ENCODE measurements around the gene LDB3.
"Not testable (repeated sequence)": the region's sequence is repeated elsewhere in the genome, so short reads cannot be mapped to it uniquely, and the experiment has no call there.

The LDB3 gene, protein sequence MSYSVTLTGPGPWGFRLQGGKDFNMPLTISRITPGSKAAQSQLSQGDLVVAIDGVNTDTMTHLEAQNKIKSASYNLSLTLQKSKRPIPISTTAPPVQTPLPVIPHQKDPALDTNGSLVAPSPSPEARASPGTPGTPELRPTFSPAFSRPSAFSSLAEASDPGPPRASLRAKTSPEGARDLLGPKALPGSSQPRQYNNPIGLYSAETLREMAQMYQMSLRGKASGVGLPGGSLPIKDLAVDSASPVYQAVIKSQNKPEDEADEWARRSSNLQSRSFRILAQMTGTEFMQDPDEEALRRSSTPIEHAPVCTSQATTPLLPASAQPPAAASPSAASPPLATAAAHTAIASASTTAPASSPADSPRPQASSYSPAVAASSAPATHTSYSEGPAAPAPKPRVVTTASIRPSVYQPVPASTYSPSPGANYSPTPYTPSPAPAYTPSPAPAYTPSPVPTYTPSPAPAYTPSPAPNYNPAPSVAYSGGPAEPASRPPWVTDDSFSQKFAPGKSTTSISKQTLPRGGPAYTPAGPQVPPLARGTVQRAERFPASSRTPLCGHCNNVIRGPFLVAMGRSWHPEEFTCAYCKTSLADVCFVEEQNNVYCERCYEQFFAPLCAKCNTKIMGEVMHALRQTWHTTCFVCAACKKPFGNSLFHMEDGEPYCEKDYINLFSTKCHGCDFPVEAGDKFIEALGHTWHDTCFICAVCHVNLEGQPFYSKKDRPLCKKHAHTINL

GRCh38 chr10:86668297-86669165 is at the start of gene LDB3:
Gene LDB3, plus strand, starts transcription at chr10:86668511. Its CDS starts 181 bp downstream, at chr10:86668692.
- no peak for DNase-seq

- DNase-seq, result no peak
Observed at GRCh38 chr10:86628311-86628710, 40.0 kb upstream of the LDB3 start.

GRCh38 chr10:86630079-86630478 is 38.2 kb upstream of the LDB3 start:
- DNase-seq, result no peak

DNA sequence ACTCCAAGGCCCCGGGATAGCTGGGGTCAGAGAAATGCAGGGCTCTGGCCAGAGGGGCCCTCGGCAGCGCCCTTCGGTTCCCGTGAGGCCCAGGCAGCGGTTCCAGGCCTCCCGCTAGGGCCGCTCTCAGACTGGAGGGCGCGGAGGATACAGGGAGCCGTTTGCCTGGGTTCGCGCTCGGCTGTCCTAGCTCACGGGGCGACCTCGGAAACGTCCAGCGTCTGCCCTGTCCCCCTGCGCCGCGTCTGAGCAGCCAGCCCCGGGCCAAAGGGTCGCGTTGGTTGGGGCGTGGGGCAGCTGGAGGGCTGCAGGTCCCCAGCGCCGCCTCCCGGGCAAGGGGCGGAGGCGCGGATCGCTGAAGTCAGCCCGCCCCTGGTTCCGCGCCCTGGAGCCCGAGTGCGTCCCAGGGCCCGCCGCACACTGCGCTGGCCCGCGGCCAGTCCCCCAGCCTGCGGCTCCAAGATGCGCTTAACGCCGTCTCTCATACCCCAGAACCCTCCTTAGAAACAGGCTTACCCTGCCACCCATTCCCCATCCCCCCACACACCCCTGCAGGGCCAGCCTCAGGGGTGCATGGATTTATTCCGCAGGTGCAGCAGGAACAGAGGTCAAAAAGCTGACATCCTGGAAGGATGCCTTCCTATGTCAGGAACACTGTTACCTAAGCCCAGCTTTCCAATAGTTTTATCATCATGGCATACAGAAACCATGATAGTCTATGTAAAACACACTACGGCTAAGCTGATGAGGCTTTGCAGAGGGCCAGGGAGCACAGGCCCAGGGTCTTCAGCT is 36.1 kb upstream of the LDB3 start:
- DNase-seq, result no peak

DNA sequence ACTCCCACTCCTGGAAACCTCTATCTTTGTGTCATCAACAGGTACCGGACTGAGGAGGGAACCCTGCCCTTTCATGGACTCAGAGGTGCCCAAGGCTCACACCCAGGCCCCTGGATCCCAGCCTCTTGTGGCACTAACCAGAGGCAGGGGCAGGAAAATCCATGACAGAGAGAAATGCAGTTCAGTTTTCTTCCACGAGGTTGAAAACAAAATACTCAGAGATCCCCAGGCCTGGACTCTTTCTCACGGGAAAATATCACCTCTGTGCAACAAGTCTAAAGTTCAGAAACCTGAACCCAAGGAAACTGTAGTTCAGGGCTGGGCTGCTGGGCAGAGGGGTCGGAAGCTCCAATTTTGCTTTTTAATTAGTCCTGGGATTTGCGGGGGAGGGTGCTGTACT is 35.4 kb upstream of the LDB3 start:
- no peak for DNase-seq

- no peak for DNase-seq
Observed at GRCh38 chr10:86635402-86635801, 32.9 kb upstream of the LDB3 start.

DNA sequence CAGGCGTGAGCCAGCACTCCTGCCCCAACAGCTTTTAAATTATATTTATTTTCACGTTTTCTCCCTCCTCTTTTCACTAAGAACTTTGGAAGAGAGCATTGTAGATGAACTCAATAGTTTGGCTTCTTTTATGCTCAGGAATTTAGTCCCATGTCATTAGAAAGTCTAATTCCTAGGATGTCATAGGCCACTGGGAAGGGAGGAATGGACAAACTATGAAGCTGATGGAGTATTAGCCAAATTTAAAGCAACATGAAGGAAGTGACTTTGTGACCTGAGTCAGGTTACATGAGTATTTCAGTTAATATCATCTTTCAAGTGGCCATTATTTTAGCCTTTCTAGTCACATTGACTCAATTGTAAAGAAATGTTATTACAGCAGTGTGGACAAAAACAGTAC is 32.0 kb upstream of the LDB3 start:
- no peak for DNase-seq

GRCh38 chr10:86642021-86642420 is 26.3 kb upstream of the LDB3 start:
- DNase-seq, result no peak

DNA sequence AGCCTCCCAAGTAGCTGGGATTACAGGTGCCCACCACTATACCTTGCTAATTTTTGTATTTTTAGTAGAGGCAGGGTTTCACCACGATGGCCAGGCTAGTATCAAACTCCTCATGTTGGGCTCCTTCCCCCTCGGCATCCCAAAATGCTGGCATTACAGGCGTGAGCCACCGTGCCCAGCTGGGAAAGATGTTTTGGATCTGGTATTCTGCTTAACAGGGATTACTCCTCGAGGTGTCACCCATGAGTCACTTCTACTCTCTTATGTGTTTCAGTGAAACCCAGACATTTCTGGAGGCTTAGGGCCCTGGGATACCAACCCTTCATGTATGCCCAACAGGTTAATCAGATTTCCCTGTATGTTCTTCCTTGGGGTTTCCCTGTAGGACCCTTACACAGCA is 25.8 kb upstream of the LDB3 start:
- no peak for DNase-seq

- no peak for DNase-seq
Observed at GRCh38 chr10:86644152-86644793, 24.0 kb upstream of the LDB3 start.

DNA sequence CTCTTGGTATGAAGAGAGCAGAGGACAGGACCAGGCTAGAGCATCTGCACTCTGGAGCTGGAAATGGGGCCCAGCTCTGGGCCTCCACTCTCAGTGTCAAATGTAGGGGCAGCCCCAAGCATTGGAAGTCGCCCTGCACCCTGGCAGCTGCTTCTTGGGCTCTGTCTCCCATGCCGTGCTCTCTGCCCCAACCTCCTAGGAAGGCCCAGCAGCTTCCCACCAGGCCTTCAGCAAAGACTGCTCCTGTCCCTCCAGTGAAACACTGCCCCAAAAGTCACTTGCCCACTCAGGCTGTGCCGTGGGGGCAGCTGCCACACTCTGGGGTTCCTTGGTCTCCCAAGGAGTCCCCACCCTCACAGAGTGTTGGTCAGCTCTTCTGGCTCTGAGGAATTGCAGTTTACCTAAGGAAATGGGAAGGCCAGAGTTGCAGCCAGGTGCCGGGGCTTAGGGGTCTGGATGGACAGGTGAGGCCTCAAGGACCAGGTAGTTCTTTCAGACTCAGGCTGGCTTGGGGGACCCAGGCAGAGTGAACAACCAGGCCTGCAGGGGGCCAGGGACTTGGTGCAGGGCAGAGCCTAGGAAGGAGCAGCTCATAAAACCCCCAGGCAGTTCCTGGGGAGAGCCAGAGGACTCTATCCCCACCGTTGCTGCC is 23.4 kb upstream of the LDB3 start:
- no peak for DNase-seq

- DNase-seq, result not testable (repeated sequence)
Observed at GRCh38 chr10:86645621-86646165, 22.6 kb upstream of the LDB3 start.

- no peak for DNase-seq
Observed at GRCh38 chr10:86646532-86646931, 21.8 kb upstream of the LDB3 start.

DNA sequence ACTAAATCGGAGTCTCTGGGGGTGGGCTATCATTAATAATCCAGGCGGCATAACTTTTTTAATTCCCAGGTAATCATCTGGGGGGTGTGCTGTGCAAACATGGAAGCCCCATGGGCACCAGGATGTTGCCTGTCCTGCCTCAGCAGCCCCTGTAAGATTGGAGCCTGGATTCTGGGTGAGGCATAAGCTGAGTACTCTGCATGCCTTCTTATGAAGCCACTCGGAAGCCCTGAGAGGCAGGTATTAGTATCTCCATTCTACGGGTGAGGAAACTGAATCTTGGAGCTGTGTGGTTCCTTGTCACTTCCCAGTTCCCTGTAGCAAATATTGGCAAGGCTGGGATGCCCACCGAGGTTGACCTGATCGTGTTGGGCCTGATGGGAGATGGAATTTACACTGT is 21.4 kb upstream of the LDB3 start:
- no peak for DNase-seq

DNA sequence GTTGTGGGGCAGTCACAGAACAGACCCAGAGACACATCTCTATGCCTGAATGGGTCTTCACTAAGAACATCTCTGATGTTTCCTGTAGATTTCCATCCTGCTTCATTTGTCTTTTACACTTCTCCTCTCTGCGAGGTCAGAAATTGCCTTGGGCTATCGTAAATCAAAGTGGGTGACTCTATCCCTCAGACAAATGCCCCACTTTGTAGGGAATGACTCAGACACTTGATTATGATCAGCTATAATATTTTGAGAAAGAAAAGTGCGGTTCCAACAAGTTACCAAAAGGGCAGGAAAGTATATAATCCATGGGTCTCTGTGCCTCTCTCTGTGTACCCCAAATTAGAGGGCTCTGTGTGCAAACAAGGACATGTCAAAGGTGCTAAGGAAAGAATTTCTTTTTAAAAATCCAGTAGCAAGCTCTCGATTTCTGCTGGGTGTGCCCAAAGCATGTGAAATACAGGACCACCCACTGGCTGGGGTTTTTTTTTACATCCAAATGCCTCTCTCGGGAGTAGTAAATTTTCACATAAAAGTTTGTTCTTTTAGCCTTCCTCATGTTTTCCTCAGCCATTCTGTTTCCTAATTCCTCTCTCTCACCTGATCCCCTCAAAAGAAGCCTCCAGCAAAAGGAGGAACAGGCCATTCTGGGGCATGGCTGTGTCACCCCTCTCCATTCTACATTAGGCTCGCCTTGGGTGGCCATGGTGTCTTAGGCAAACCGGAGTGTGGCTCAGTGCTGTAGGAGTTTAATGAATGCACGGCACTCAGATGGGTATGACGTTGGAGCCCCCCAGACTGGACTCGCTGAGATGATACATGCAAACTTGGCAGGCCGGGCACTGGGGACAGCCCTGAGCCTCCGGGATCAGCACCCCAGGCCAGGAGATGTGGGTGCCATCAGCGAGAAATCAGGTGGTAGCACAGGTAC is 20.3 kb upstream of the LDB3 start:
- DNase-seq, result no peak

DNA sequence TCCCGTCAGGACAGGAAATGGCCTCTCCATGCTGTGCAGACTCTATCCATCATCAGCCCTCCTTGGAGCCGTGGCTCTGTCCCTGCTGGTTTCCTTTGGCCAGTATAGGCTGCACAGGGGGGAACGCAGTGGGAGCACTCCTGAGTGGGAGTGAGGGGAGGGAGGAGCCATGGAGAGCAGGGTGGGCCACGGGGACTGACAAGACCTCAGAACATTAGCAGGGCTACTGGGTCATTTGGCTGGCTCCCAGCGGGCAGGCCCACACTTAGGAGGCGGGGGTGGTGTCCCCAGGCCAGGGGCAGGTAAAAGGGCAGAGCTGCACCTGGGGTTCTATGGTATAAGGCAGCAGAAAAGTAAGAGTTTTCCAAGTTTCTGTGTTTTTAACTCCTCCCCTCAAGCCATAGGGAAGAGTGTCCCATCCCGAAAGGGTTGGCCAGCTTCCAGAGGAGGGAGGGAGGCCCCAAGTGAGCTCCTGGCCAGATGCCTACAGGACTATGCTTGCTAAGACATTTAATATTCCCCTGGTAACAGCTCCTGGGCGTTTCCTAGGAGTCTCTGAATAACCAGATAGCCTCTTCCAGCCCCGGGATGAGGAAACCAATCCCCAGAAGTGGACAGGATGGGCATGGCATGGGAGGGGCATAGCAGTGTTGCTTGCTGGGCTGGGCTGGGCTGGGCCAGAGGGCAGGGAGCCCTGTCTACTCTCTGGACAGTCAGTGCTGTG is 19.4 kb upstream of the LDB3 start:
- no peak for DNase-seq

- no peak for DNase-seq
Observed at GRCh38 chr10:86649471-86650150, 18.7 kb upstream of the LDB3 start.

DNA sequence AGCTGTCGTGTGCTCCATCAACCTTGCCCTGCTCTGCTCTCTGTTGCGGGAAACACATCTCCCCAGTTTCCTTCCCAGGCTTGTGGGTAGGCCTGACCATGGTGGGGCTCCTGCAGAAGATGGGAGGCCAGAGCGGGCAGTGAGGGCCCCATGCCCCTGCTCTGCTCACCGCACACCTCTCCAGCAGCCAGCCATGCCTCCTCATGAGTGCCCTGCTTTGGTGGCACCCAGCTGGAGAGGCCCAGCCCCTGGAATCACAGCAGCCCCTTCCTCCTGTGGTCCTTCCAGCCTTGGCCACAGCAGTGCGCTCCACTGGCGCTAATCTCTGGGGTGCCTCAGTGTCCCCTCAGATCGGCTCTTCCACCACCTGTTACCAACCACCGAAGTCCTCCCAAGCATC is 18.2 kb upstream of the LDB3 start:
- no peak for DNase-seq

GRCh38 chr10:86651021-86651471 is 17.3 kb upstream of the LDB3 start:
- no peak for DNase-seq

All from CD4-positive, alpha-beta T cell treated with Interleukin-21 for 1 hour (primary cell).